GM12872 (cell line): ENCODE results near the gene AAR2.
A peak's percentile ranks its signal among the peaks of the same experiment; 100 is the strongest.

Source experiments
- TF ChIP-seq, protein P1 (sequence below): IDR thresholded peaks from 3 replicates; pipeline ENCODE4 v1.5.1; 2011; ENCODE audit warnings: low read depth, mild to moderate bottlenecking, low read length, moderate library complexity; ENCODE audit not compliant: insufficient read depth

Gene AAR2

DNA sequence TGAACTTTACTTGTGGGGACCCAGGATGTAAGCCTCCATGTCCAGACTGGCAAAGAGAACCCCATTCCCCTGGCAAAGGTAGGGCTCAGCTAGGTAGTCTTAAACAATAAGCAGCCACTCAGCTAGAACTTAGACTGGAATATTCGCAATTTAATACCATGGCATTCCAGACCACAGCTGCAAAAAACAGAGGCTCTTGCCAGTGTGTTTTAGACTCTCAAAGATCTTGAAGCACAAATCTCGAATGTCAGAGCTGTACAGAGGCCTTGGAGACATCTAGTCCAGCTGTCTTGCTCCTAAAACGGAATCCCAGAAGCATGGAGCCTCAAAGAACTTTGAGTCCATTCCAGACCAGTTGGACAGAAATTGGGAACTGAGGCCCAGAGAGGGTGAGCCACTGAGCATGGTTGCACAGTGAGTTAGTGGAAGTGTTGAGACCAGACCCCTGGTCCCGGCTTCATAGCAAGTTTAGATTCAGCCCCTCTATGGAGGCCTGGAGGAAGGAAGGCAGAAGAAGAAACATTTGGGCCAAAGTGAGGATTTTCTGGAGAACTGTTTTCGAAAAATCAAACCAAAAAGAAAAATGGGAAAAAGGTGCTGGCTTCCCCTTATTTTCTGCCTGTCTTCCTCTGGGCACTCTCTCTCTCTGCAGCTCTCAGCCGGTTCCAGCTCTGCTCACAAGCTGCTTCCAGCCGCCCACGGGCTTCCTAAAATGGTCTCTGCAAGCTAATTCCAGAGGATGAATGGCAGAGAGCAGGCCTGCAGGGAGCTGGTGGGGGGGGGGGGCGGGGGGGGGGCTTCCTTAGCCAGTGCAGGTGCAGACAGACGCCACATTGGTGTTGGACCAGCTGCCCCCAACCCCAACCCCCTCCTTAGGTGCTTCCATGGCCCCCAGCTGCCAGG lies 32.4 kb downstream of the AAR2 start:
- TF ChIP-seq, protein P1, sequence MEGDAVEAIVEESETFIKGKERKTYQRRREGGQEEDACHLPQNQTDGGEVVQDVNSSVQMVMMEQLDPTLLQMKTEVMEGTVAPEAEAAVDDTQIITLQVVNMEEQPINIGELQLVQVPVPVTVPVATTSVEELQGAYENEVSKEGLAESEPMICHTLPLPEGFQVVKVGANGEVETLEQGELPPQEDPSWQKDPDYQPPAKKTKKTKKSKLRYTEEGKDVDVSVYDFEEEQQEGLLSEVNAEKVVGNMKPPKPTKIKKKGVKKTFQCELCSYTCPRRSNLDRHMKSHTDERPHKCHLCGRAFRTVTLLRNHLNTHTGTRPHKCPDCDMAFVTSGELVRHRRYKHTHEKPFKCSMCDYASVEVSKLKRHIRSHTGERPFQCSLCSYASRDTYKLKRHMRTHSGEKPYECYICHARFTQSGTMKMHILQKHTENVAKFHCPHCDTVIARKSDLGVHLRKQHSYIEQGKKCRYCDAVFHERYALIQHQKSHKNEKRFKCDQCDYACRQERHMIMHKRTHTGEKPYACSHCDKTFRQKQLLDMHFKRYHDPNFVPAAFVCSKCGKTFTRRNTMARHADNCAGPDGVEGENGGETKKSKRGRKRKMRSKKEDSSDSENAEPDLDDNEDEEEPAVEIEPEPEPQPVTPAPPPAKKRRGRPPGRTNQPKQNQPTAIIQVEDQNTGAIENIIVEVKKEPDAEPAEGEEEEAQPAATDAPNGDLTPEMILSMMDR = no peak

DNA sequence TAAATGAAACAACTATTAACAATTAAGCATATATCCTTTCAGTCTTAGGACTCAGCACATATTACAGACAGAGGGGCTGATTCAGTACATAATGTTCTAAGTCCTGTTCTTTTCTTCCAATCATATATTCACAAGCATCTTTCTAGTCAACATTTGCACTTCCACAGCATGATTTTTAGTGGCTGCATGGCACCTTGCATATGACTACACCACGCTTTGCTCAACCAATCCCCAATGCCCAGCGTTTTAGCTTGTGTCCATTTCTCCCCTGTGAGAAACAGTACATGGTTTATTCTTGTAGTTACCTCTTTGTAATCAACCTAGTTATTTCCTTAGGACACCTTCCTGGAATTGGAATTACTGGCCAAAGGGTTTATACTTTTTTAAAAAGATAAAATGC lies 33.2 kb downstream of the AAR2 start:
- TF ChIP-seq, protein P1 = no peak

DNA sequence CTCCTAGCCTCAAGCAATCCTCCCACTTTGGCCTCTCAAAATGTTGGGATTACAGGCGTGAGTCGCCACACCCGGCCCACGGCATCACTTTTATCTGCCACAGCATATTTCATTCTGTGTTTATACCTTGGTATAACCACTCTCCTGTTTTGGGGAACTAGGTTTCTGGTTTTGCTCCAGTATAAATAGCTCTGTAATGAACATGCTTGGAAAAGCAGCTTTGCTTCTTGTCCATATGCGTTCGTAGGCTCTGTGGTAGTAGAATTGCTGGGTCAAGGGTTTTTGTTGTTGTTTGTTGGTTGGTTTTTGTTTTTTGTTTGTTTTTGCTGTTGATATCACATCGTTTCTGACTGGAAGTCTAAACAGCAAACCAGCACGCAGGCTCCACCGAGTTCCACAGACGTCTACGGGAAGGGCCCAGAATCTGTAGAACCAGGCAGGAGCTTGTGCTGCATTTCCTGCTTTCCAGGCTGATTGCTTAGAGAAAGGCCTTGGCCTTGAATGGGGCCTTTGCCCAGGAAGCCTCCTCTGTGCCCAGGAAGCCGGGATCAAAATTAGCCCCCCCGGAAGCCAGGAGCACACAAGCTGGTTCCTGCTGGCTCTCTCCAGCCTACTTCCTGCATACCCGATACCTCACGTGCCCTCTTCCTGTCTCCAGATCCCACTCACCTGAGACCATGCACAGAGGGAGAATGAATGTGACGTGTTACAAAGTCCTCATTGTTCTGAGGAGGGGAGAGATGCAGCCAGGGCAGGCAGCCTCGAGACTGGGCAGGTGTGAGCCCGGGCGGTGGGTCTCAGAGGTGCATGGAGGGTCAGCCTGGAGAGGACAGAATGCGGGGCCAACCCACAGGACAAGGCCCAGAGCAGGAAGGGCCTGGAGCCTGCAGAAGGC lies 34.7 kb downstream of the AAR2 start:
- TF ChIP-seq, protein P1 = no peak

DNA sequence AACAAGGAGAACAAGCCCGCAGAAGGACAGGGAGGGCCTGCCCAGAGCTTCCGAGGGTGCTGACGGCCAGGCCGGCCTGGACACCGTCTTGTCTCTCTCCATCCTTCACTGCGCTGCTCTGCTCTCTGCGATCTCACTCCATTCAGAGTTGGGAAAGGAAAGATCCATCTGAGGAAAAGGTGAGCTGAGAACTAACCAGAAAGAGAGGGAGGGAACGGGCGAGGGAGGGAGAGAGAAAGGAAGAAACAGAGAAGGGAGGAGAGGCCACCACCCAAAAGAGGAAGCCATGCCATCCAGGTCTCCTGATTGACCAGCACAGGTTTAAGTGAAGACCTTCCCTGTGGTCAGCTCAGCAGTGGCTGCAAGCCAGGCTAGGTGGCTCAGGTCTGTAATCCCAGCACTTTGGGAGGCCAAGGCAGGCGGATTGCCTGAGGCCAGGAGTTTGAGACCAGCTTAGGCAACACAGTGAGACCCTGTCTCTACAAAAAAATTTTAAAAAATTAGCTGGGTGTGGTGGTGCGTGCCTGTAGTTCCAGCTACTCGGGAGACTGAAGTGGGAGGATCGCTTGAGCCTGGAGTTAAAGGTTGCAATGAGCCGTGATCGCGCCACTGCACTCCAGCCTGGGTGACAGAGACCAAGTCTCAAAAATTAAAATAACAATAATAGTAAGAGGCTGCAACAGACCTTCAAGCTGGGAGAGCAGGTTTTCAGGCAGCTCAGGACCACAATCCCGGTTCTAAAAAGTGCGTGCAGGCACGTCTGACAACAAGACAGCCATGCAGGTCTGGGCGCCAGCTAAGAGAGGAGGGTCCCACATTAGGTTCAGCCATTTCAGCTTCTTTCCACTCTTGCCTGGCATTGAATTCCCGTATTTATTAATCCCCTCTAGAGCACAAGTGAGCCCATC lies 35.6 kb downstream of the AAR2 start:
- TF ChIP-seq, protein P1 = no peak

DNA sequence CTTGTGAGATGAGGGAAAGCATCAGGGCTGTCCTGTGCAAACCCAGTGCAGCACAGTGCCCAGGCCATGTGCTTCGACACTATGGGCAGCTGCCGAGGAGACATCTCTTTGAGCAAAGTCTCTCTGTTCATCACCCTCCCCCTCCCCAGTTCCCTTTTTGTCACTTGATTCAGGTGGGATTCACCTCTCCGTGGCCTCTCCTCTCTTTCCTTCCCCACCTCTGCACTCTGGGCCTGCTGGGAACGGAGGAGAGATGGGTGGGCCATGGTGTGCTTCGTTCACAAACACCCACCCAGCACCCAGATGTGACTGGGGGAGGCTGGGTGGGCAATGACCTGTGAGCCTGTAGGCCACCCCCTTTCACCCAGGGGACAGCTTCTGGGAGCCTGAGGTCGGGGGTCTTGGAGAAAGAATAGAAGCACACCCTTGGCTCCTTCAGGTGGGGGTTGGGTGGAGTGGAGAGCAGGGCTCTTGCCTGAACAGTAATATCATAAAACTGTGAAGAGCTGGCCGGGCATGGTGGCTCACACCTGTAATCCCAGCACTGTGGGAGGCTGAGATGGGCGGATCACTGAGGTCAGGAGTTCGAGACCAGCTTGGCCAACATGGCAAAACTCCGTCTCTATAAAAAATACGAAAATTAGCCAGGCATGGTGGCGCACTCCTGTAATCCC lies 36.4 kb downstream of the AAR2 start:
- TF ChIP-seq, protein P1 = no peak

DNA sequence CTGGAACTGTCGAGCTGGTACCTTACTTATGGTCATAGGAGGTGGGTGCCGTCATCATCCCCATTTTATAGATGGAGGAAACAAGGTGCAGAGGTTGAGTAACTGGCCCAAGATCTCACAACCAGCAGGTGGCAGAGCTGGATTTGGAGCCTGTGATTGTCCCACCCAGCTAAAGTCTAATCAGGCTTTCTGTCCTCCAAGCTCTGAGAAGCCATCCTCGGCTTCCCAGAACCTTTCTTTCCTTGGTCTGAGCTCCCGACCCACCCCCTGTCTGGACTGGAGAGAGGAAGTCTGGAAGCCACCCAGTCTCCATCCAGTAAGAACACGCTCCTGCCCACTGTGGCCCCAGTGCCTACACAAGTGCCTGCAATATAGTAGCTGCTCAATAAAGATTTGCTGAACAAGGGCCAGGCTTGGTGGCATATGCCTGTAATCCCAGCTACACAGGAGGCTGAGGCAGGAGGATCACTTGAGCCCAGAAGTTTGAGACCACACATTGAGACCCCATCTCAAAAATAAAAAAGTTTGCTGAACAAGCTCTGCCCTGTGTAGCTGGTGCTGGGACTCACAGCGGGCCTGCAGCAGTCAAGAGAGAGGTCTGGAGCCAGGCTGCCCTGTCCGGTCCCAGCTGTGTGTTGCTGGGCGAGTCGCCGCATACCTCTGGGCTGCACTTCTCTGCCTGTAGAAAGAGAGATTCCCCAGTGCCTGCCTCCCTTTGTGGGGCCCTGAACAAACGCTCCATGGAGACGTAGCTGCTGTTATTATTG lies 37.3 kb downstream of the AAR2 start:
- TF ChIP-seq, protein P1 = peak; percentile 55
